ENCODE data around the gene A3GALT2.

- TF ChIP-seq, protein P1, sequence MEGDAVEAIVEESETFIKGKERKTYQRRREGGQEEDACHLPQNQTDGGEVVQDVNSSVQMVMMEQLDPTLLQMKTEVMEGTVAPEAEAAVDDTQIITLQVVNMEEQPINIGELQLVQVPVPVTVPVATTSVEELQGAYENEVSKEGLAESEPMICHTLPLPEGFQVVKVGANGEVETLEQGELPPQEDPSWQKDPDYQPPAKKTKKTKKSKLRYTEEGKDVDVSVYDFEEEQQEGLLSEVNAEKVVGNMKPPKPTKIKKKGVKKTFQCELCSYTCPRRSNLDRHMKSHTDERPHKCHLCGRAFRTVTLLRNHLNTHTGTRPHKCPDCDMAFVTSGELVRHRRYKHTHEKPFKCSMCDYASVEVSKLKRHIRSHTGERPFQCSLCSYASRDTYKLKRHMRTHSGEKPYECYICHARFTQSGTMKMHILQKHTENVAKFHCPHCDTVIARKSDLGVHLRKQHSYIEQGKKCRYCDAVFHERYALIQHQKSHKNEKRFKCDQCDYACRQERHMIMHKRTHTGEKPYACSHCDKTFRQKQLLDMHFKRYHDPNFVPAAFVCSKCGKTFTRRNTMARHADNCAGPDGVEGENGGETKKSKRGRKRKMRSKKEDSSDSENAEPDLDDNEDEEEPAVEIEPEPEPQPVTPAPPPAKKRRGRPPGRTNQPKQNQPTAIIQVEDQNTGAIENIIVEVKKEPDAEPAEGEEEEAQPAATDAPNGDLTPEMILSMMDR (IDR thresholded peaks at IDR 0.05; ENCODE audit: low read depth, low read length, poor library complexity, severe bottlenecking), result no peak
- no peak for TF ChIP-seq EZH2phosphoT487 (IDR thresholded peaks at IDR 0.05; ENCODE audit: borderline replicate concordance, low read length)
Measured at GRCh38 chr1:33260439-33260838, 60.5 kb downstream of the A3GALT2 start.
